Mesodermal cell (in vitro differentiated cells): Measurements from ENCODE around the gene AP3B2.

Experiments
- H3K27ac ChIP-seq: 2 replicates; pipeline ENCODE4 v1.7.0; 2013; ENCODE audit warnings: mild to moderate bottlenecking, low read depth, low read length, moderate library complexity; ENCODE audit not compliant: severe bottlenecking
- H3K36me3 ChIP-seq: 2 replicates; pipeline ENCODE4 v1.7.1; 2013; ENCODE audit warnings: mild to moderate bottlenecking, low read length, moderate library complexity; ENCODE audit not compliant: control insufficient read depth, insufficient read depth
- H3K4me1 ChIP-seq: one replicate; pipeline ENCODE4 v1.7.1; 2013; ENCODE audit warnings: mild to moderate bottlenecking, low read length; ENCODE audit not compliant: insufficient read depth, control insufficient read depth, poor library complexity, severe bottlenecking
- H3K4me3 ChIP-seq: 2 replicates; pipeline ENCODE4 v1.7.0; 2013; ENCODE audit warnings: low read length, control low read depth, mild to moderate bottlenecking; ENCODE audit not compliant: insufficient read depth, poor library complexity, severe bottlenecking; ENCODE audit errors: extremely low read depth
- H3K9me3 ChIP-seq: 2 replicates; pipeline ENCODE4 v1.7.1; 2013; ENCODE audit warnings: mild to moderate bottlenecking, low read length, moderate library complexity; ENCODE audit not compliant: control insufficient read depth
- WGBS, 2 experiments: methylation state at CpG; one replicate each; pipeline ENCODE4 v1.1.5; 2013; ENCODE audit warnings: missing lambda C conversion rate in 2 of 2; ENCODE audit not compliant: insufficient coverage in 2 of 2; 5-methylcytosine and 5-hydroxymethylcytosine counted together

The AP3B2 gene

DNA sequence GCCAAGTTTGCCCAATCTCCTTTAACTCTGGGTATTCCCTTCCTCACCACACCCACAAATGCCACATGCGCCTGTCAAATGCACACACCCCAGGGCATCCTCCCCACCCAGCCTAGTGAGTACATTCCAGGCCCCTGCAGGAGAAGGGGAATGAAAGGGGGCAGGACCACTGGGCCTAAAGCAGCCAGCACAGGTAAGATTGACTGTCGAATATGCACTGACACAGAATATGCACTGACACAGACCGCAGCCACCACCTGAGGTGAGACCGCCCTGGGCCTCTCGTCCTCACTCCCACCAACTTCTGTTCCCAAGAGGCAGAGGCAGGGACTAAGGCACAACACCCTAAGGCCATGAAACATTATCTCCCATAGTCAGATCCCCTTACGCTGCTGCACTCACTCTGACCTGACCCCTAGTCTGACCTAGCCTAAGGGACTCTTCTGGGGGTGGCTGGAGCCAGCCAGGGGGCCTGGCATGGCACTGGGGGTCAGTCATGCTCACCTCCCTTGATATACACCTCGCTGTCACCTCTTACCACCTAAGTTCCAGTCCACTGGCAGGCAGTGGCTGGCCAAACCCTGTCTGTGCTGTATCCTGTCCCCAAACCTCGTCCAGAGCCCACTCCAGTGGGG lies 10.8 kb downstream of the AP3B2 start:
- WGBS, 2 experiments: 68 to 72% methylated on average over 4 to 5 of the region's 8 CpGs

GRCh38 chr15:82697735-82698407 lies 11.8 kb downstream of the AP3B2 start:
- Histone ChIP-seq H3K9me3 (no peaks in the 10 kb centered on the region), H3K4me3 (no peak overlapping the region), H3K4me1 (no peaks in the 10 kb centered on the region), H3K36me3 (no peaks in the 10 kb centered on the region), H3K27ac (no peak overlapping the region)
- 87 to 95% methylated on average over 8 of the region's 9 CpGs for WGBS, 2 experiments

More for the DNA sequence above, 10.8 kb downstream of the AP3B2 start:
- H3K36me3 ChIP-seq: no peaks in the 10 kb centered on the region
- no peak overlapping the region for H3K4me3 ChIP-seq
- H3K4me1 ChIP-seq: no peaks in the 10 kb centered on the region
- no peaks in the 10 kb centered on the region for H3K9me3 ChIP-seq
- H3K27ac ChIP-seq: no peak overlapping the region

DNA sequence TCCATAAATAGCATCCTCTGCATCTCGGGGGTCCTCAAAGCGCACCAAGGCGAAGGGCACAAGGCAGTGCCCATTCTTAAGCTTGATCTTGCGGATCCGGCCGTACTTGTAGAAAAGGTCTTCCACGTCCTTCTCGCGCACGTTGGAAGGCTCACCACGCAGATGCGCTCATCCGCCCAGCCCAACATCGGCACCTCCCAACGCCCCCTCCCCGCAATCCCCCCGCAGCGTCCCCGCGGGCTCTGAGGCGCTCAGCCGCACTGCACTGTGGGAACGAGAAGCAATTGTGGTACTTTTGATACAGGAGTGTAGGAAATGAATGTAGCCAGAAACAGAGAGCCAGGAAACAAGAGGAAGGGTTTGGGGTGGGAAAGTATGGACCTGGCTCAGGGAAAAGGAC lies 17.5 kb downstream of the AP3B2 start:
- Histone ChIP-seq H3K36me3 (no peaks in the 10 kb centered on the region), H3K9me3 (no peaks in the 10 kb centered on the region), H3K4me1 (no peaks in the 10 kb centered on the region), H3K27ac (no peak overlapping the region), H3K4me3 (no peak overlapping the region)
- 94 to 95% methylated on average over 18 to 23 of the region's 23 CpGs for WGBS, 2 experiments

DNA sequence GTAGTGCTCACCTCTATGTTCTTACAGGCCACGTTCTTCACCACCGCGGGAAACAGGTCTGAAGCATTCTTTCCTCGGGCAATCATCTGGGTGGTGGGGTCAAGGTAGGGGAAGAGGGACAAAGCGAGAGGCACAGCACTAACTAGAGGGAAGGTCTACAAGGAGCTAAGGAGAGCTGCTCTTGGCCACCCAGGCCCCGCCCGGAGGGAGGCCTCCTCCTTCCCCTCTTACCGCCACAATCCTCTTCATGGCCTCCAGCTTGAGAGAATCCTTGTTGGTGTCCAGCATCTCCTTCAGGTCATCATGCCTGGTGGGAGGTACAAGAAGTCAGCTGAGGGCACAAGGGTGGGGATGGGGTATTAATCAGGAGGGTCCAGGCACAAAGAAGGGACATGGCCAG lies 20.5 kb downstream of the AP3B2 start:
- WGBS, 2 experiments: 94 to 100% methylated on average over 1 to 6 of the region's 8 CpGs
- no peak overlapping the region for H3K27ac ChIP-seq

GRCh38 chr15:82688691-82689090 lies 21.0 kb downstream of the AP3B2 start:
- Histone ChIP-seq H3K4me3 (no peak overlapping the region), H3K27ac (no peak overlapping the region), H3K36me3 (no peaks in the 10 kb centered on the region), H3K4me1 (no peaks in the 10 kb centered on the region), H3K9me3 (no peaks in the 10 kb centered on the region)
- 91 to 93% methylated on average over 4 to 9 of the region's 10 CpGs for whole genome bisulfite sequencing, 2 experiments

More for the DNA sequence above, 20.5 kb downstream of the AP3B2 start:
- H3K36me3 ChIP-seq: no peaks in the 10 kb centered on the region
- H3K4me1 ChIP-seq: no peaks in the 10 kb centered on the region
- no peak overlapping the region for H3K4me3 ChIP-seq
- no peaks in the 10 kb centered on the region for H3K9me3 ChIP-seq

GRCh38 chr15:82681371-82681770 lies 28.3 kb downstream of the AP3B2 start:
- 96% methylated on average over 8 to 10 of the region's 10 CpGs for WGBS, 2 experiments
- Histone ChIP-seq H3K27ac (no peak overlapping the region), H3K9me3 (no peaks in the 10 kb centered on the region), H3K4me1 (no peaks in the 10 kb centered on the region), H3K36me3 (no peaks in the 10 kb centered on the region), H3K4me3 (no peak overlapping the region)

- no peak overlapping the region for H3K27ac ChIP-seq
- no peaks in the 10 kb centered on the region for H3K9me3 ChIP-seq
- H3K36me3 ChIP-seq: no peaks in the 10 kb centered on the region
- WGBS, 2 experiments: 7 to 10% methylated on average over 45 to 53 of the region's 76 CpGs
- no peaks in the 10 kb centered on the region for H3K4me1 ChIP-seq
- H3K4me3 ChIP-seq: peak overlapping the region; percentile 41
These were observed 29.2 kb downstream of the AP3B2 start for GRCh38 chr15:82680200-82681102.

- no peak overlapping the region for H3K27ac ChIP-seq
- 33 to 72% methylated on average over 8 to 19 of the region's 19 CpGs for WGBS, 2 experiments
- H3K4me1 ChIP-seq: no peaks in the 10 kb centered on the region
- no peaks in the 10 kb centered on the region for H3K9me3 ChIP-seq
- no peaks in the 10 kb centered on the region for H3K36me3 ChIP-seq
- H3K4me3 ChIP-seq: peak overlapping the region; percentile 41
These were observed 30.0 kb downstream of the AP3B2 start for GRCh38 chr15:82679626-82680199.

GRCh38 chr15:82677720-82678323 lies 31.9 kb downstream of the AP3B2 start:
- no peak overlapping the region for H3K4me3 ChIP-seq
- H3K9me3 ChIP-seq: no peaks in the 10 kb centered on the region
- no peaks in the 10 kb centered on the region for H3K36me3 ChIP-seq
- H3K4me1 ChIP-seq: no peaks in the 10 kb centered on the region
- no peak overlapping the region for H3K27ac ChIP-seq
- WGBS, 2 experiments: 94 to 95% methylated on average over 4 to 6 of the region's 7 CpGs

DNA sequence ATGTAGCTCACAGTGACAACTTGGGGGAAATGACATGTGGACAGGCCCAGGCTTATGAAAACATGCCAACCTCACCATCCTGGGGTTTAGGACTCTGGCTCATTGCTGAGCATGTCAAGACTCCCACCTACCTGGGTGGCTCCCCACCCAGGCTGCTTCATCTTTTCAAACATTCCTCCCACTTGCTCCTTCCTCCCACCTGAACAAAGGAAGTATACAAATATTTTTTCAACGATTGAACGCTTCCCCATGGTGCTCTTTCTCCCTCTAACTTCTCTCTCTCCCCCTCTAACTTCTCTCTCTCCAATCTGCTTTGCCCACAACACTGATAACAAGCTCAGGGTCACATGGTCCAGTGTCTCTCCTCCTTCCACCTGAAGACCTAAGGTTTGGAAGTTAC lies 34.8 kb downstream of the AP3B2 start:
- Histone ChIP-seq H3K27ac (no peak overlapping the region), H3K4me1 (no peaks in the 10 kb centered on the region), H3K9me3 (no peaks in the 10 kb centered on the region), H3K36me3 (no peaks in the 10 kb centered on the region), H3K4me3 (no peak overlapping the region)
- 79 to 95% methylated on average over 2 of the region's 2 CpGs for WGBS, 2 experiments
